ENCODE data around the gene TUBB2B.

- TF ChIP-seq, protein P1, sequence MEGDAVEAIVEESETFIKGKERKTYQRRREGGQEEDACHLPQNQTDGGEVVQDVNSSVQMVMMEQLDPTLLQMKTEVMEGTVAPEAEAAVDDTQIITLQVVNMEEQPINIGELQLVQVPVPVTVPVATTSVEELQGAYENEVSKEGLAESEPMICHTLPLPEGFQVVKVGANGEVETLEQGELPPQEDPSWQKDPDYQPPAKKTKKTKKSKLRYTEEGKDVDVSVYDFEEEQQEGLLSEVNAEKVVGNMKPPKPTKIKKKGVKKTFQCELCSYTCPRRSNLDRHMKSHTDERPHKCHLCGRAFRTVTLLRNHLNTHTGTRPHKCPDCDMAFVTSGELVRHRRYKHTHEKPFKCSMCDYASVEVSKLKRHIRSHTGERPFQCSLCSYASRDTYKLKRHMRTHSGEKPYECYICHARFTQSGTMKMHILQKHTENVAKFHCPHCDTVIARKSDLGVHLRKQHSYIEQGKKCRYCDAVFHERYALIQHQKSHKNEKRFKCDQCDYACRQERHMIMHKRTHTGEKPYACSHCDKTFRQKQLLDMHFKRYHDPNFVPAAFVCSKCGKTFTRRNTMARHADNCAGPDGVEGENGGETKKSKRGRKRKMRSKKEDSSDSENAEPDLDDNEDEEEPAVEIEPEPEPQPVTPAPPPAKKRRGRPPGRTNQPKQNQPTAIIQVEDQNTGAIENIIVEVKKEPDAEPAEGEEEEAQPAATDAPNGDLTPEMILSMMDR (conservative IDR thresholded peaks at IDR 0.05; ENCODE audit: low read length) = no peak
- TF ChIP-seq EZH2phosphoT487 (IDR thresholded peaks at IDR 0.05; ENCODE audit: borderline replicate concordance, low read depth, low read length) = no peak
These were observed 50.7 kb downstream of the TUBB2B start for GRCh38 chr6:3176562-3177355.

All from OCI-LY7 (cell line).